ENCODE data around the gene NDUFB8.

NDUFB8 gene

DNA sequence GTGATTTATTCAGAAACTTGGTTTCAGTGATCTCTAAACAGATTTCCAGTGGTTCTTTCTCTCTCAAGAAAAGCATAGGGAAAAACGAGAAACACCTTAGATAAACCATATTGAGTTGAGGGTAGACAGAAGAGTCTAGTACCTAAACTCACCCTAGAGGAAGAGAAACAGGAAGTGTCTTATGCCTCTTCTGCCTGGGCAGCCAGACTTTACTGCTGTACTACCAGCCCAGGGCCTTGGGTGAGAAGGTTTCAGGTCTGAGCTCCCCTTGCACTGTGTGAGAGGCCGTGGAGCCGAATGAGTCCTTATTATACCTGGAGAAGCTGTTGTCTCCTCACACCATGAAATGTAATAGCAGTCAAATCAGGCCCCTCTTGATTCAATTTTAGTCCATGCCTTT lies 24.3 kb upstream of the NDUFB8 start:
- Histone ChIP-seq H3K4me1 (ENCODE audit: low read depth, poor library complexity, severe bottlenecking) (no peaks in the 10 kb centered on the region), H3K79me2 (ENCODE audit: insufficient read depth, low read depth) (no peaks in the 10 kb centered on the region), H3K4me2 (no peak overlapping the region), H4K20me1 (ENCODE audit: insufficient read depth) (no peaks in the 10 kb centered on the region), H3K4me3 (IDR thresholded peaks at IDR 0.05; ENCODE audit: insufficient read depth, low read depth, low read length) (no peak overlapping the region), H2AFZ (ENCODE audit: low read depth) (no peak overlapping the region), H3K36me3 (ENCODE audit: insufficient read depth) (no peaks in the 10 kb centered on the region), H3K27me3 (ENCODE audit: insufficient read depth, low read depth) (no peaks in the 10 kb centered on the region), H3K27ac (no peak overlapping the region), H3K9ac (no peak overlapping the region)
- TF ChIP-seq, protein P1, sequence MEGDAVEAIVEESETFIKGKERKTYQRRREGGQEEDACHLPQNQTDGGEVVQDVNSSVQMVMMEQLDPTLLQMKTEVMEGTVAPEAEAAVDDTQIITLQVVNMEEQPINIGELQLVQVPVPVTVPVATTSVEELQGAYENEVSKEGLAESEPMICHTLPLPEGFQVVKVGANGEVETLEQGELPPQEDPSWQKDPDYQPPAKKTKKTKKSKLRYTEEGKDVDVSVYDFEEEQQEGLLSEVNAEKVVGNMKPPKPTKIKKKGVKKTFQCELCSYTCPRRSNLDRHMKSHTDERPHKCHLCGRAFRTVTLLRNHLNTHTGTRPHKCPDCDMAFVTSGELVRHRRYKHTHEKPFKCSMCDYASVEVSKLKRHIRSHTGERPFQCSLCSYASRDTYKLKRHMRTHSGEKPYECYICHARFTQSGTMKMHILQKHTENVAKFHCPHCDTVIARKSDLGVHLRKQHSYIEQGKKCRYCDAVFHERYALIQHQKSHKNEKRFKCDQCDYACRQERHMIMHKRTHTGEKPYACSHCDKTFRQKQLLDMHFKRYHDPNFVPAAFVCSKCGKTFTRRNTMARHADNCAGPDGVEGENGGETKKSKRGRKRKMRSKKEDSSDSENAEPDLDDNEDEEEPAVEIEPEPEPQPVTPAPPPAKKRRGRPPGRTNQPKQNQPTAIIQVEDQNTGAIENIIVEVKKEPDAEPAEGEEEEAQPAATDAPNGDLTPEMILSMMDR (conservative IDR thresholded peaks at IDR 0.05; ENCODE audit: low read depth, low read length): no peak

DNA sequence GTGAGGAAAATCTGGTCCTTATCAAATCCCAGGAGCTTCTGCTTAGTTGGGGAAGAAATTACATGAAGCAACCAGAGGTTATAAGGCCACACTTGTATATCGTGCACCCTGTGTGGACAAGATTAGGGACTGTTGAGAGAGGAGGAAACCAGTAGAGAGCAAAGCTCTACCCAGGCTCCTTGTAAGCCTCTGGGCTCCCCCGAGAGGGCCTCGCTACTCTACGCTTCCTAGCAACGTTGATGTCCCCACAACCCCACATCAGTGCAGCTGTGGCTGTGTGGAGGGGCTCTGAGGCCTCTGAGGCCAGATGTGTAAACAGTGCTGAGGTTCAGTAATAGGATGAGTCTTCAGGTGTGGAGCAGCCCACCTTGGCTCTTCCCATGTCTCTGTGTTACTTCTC lies 22.1 kb upstream of the NDUFB8 start:
- Histone ChIP-seq H4K20me1 (ENCODE audit: insufficient read depth) (no peaks in the 10 kb centered on the region), H3K4me1 (ENCODE audit: low read depth, poor library complexity, severe bottlenecking) (no peaks in the 10 kb centered on the region), H2AFZ (ENCODE audit: low read depth) (no peak overlapping the region), H3K27me3 (ENCODE audit: insufficient read depth, low read depth) (no peaks in the 10 kb centered on the region), H3K4me2 (no peak overlapping the region), H3K27ac (no peak overlapping the region), H3K9ac (no peak overlapping the region), H3K79me2 (ENCODE audit: insufficient read depth, low read depth) (no peaks in the 10 kb centered on the region), H3K4me3 (IDR thresholded peaks at IDR 0.05; ENCODE audit: insufficient read depth, low read depth, low read length) (no peak overlapping the region), H3K36me3 (ENCODE audit: insufficient read depth) (no peaks in the 10 kb centered on the region)
- TF ChIP-seq, protein P1 (conservative IDR thresholded peaks at IDR 0.05; ENCODE audit: low read depth, low read length): no peak

DNA sequence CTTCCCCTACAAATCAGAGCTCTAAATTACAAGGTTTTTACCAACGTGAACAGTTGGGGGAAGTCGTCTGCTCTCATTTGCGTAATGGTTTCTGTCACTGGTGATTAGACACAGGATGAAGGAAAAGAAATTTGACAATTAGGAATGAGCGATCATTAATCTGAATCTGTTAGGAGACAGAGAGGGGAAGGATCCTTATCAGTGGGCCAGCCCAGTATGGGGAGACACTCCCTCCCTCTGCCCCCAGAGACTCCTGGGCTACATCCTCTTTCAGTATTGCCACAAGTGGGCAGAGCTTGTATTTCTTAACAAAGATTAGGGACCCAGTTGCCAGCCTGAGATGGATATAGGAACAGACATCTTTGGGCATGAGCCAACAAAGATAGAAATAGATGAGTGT lies 21.5 kb upstream of the NDUFB8 start:
- Histone ChIP-seq H3K79me2 (ENCODE audit: insufficient read depth, low read depth) (no peaks in the 10 kb centered on the region), H2AFZ (ENCODE audit: low read depth) (no peak overlapping the region), H3K4me3 (IDR thresholded peaks at IDR 0.05; ENCODE audit: insufficient read depth, low read depth, low read length) (no peak overlapping the region), H4K20me1 (ENCODE audit: insufficient read depth) (no peaks in the 10 kb centered on the region), H3K27me3 (ENCODE audit: insufficient read depth, low read depth) (no peaks in the 10 kb centered on the region), H3K27ac (no peak overlapping the region), H3K9ac (no peak overlapping the region), H3K36me3 (ENCODE audit: insufficient read depth) (no peaks in the 10 kb centered on the region), H3K4me2 (no peak overlapping the region), H3K4me1 (ENCODE audit: low read depth, poor library complexity, severe bottlenecking) (no peaks in the 10 kb centered on the region)
- TF ChIP-seq, protein P1 (conservative IDR thresholded peaks at IDR 0.05; ENCODE audit: low read depth, low read length): no peak

DNA sequence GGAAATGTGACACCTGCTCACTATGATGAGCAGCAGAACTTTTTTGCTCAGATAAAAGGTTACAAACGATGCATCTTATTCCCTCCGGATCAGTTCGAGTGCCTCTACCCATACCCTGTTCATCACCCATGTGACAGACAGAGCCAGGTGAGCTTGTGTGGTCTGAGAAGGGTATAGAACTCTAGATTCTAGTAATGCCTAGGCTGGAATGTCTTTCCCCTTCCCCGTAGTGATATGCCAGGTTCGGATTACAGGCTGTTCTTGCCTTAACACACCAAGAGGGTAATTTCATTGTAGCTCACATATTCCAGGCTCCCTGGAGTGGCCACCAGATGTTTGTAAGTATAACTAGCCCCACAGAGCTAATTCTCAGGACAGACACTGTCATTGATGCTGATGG lies 15.3 kb upstream of the NDUFB8 start:
- no peaks in the 10 kb centered on the region for H4K20me1 ChIP-seq (ENCODE audit: insufficient read depth)
- no peak overlapping the region for H3K9ac ChIP-seq
- peaks cover 5% of the 10 kb centered on the region; the same call in 1 of the 2 replicates for H3K36me3 ChIP-seq (ENCODE audit: insufficient read depth)
- no peaks in the 10 kb centered on the region for H3K79me2 ChIP-seq (ENCODE audit: insufficient read depth, low read depth)
- H2AFZ ChIP-seq (ENCODE audit: low read depth): no peak overlapping the region
- H3K27me3 ChIP-seq (ENCODE audit: insufficient read depth, low read depth): no peaks in the 10 kb centered on the region
- H3K27ac ChIP-seq: no peak overlapping the region
- no peak overlapping the region for H3K4me2 ChIP-seq
- H3K4me3 ChIP-seq (IDR thresholded peaks at IDR 0.05; ENCODE audit: insufficient read depth, low read depth, low read length): no peak overlapping the region
- no peaks in the 10 kb centered on the region for H3K4me1 ChIP-seq (ENCODE audit: low read depth, poor library complexity, severe bottlenecking)
- TF ChIP-seq, protein P1 (conservative IDR thresholded peaks at IDR 0.05; ENCODE audit: low read depth, low read length): no peak
